ENCODE data around the gene GSC2. TPM values are rescaled to one million over a fixed set of nuclear protein-coding genes. Genes with fewer than 3 reads are reported as not detected.
A peak's percentile ranks its signal among the peaks of the same experiment; 100 is the strongest.

The GSC2 gene
- total and polyA plus RNA-seq, 4 donors: not detected

GRCh38 chr22:19115628-19116027, 34.5 kb downstream of the GSC2 start:
- no peak overlapping the region for H3K9ac ChIP-seq (ENCODE audit: low read depth in 1 of 2, low read length in 2 of 2)

GRCh38 chr22:19114984-19115552, 35.0 kb downstream of the GSC2 start:
- Histone ChIP-seq H3K9me3 (ENCODE audit: control insufficient read depth in 4 of 4, low read length in 3 of 4) (no peaks in the 10 kb centered on the region), H3K27me3 (ENCODE audit: control insufficient read depth in 4 of 4, insufficient read depth in 4 of 4, low read length in 3 of 4) (no peaks in the 10 kb centered on the region), H3K27ac (ENCODE audit: low read depth in 1 of 2, low read length in 2 of 2) (no peak overlapping the region), H3K9ac (ENCODE audit: low read depth in 1 of 2, low read length in 2 of 2) (no peak overlapping the region), H3K4me1 (ENCODE audit: control insufficient read depth in 4 of 4, insufficient read depth in 4 of 4, low read length in 3 of 4) (peaks cover 11 to 42% (median 33%) of the 10 kb centered on the region in 4 donors), H3K4me3 (ENCODE audit: low read depth in 1 of 3, low read length in 3 of 3) (no peak overlapping the region), H3K36me3 (ENCODE audit: control insufficient read depth in 4 of 4, insufficient read depth in 3 of 4, low read depth in 1 of 4, low read length in 3 of 4) (no peaks in the 10 kb centered on the region)
- DNase-seq (ENCODE audit: low spot score): no peak
- TF ChIP-seq CTCF (IDR thresholded peaks at IDR 0.05; ENCODE audit: low read depth, low read length, missing input control): no peak
- peak in 1 of 2 donors; percentile 31 for TF ChIP-seq HNF4A (conservative IDR thresholded peaks at IDR 0.05)
- no peak for TF ChIP-seq SP1 (IDR thresholded peaks at IDR 0.05)
- peak; percentile 27 to 74 for TF ChIP-seq RXRA (IDR thresholded peaks at IDR 0.05)
- no peak for TF ChIP-seq GABPA (IDR thresholded peaks at IDR 0.05 in 1 of 2, conservative IDR thresholded peaks at IDR 0.05 in 1 of 2)
- TF ChIP-seq JUND (IDR thresholded peaks at IDR 0.05): no peak
- 72% methylated on average over 4 of the region's 4 CpGs for WGBS

More at GRCh38 chr22:19115628-19116027, 34.5 kb downstream of the GSC2 start:
- no peak for TF ChIP-seq SP1 (IDR thresholded peaks at IDR 0.05)
- no peak for TF ChIP-seq ATF3 (IDR thresholded peaks at IDR 0.05)
- no peak for TF ChIP-seq CTCF (IDR thresholded peaks at IDR 0.05; ENCODE audit: low read depth, low read length, missing input control)
- TF ChIP-seq RXRA (IDR thresholded peaks at IDR 0.05): no peak
- no peak for TF ChIP-seq YY1 (IDR thresholded peaks at IDR 0.05)
- no peak for TF ChIP-seq FOXA1 (IDR thresholded peaks at IDR 0.05)
- no peak for TF ChIP-seq ZBTB33 (IDR thresholded peaks at IDR 0.05)
- H3K4me3 ChIP-seq (ENCODE audit: low read depth in 1 of 3, low read length in 3 of 3): no peak overlapping the region
- no peak for DNase-seq (ENCODE audit: low spot score)
- no peaks in the 10 kb centered on the region for H3K36me3 ChIP-seq (ENCODE audit: control insufficient read depth in 4 of 4, insufficient read depth in 3 of 4, low read depth in 1 of 4, low read length in 3 of 4)
- H3K9me3 ChIP-seq (ENCODE audit: control insufficient read depth in 4 of 4, low read length in 3 of 4): no peaks in the 10 kb centered on the region
- no peaks in the 10 kb centered on the region for H3K27me3 ChIP-seq (ENCODE audit: control insufficient read depth in 4 of 4, insufficient read depth in 4 of 4, low read length in 3 of 4)
- WGBS: 83% methylated on average over 4 of the region's 4 CpGs
- H3K27ac ChIP-seq (ENCODE audit: low read depth in 1 of 2, low read length in 2 of 2): no peak overlapping the region
- H3K4me1 ChIP-seq (ENCODE audit: control insufficient read depth in 4 of 4, insufficient read depth in 4 of 4, low read length in 3 of 4): peaks cover 13 to 42% (median 34%) of the 10 kb centered on the region in 4 donors

GRCh38 chr22:19113429-19113828, 36.7 kb downstream of the GSC2 start:
- TF ChIP-seq TAF1 (conservative IDR thresholded peaks at IDR 0.05) (no peak), GABPA (IDR thresholded peaks at IDR 0.05 in 1 of 2, conservative IDR thresholded peaks at IDR 0.05 in 1 of 2) (no peak), HNF4G (IDR thresholded peaks at IDR 0.05) (no peak), RXRA (IDR thresholded peaks at IDR 0.05) (no peak), FOXA1 (IDR thresholded peaks at IDR 0.05) (no peak), JUND (IDR thresholded peaks at IDR 0.05) (no peak), YY1 (IDR thresholded peaks at IDR 0.05) (no peak), ZBTB33 (IDR thresholded peaks at IDR 0.05) (no peak), RAD21 (IDR thresholded peaks at IDR 0.05) (no peak), CTCF (IDR thresholded peaks at IDR 0.05; ENCODE audit: low read depth, low read length, missing input control) (no peak), EGR1 (IDR thresholded peaks at IDR 0.05; ENCODE audit: low read depth in 2 of 2) (no peak)
- WGBS: 98% methylated on average over 5 of the region's 5 CpGs
- DNase-seq (ENCODE audit: low spot score): no peak
- H3K36me3 ChIP-seq (ENCODE audit: control insufficient read depth in 4 of 4, insufficient read depth in 3 of 4, low read depth in 1 of 4, low read length in 3 of 4): no peaks in the 10 kb centered on the region
- H3K27ac ChIP-seq (ENCODE audit: low read depth in 1 of 2, low read length in 2 of 2): no peak overlapping the region
- H3K9me3 ChIP-seq (ENCODE audit: control insufficient read depth in 4 of 4, low read length in 3 of 4): no peaks in the 10 kb centered on the region
- peaks cover 13 to 48% (median 33%) of the 10 kb centered on the region in 4 donors for H3K4me1 ChIP-seq (ENCODE audit: control insufficient read depth in 4 of 4, insufficient read depth in 4 of 4, low read length in 3 of 4)
- no peak overlapping the region for H3K4me3 ChIP-seq (ENCODE audit: low read depth in 1 of 3, low read length in 3 of 3)
- H3K9ac ChIP-seq (ENCODE audit: low read depth in 1 of 2, low read length in 2 of 2): no peak overlapping the region
- no peaks in the 10 kb centered on the region for H3K27me3 ChIP-seq (ENCODE audit: control insufficient read depth in 4 of 4, insufficient read depth in 4 of 4, low read length in 3 of 4)

Data from liver (tissue), 9 donors.